Measurements from ENCODE around the gene CMIP.

- no peak for TF ChIP-seq EP300 (IDR thresholded peaks at IDR 0.05; ENCODE audit: low read depth)
- TF ChIP-seq, protein P1, sequence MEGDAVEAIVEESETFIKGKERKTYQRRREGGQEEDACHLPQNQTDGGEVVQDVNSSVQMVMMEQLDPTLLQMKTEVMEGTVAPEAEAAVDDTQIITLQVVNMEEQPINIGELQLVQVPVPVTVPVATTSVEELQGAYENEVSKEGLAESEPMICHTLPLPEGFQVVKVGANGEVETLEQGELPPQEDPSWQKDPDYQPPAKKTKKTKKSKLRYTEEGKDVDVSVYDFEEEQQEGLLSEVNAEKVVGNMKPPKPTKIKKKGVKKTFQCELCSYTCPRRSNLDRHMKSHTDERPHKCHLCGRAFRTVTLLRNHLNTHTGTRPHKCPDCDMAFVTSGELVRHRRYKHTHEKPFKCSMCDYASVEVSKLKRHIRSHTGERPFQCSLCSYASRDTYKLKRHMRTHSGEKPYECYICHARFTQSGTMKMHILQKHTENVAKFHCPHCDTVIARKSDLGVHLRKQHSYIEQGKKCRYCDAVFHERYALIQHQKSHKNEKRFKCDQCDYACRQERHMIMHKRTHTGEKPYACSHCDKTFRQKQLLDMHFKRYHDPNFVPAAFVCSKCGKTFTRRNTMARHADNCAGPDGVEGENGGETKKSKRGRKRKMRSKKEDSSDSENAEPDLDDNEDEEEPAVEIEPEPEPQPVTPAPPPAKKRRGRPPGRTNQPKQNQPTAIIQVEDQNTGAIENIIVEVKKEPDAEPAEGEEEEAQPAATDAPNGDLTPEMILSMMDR (IDR thresholded peaks at IDR 0.05): no peak
- TF ChIP-seq POLR2AphosphoS5 (IDR thresholded peaks at IDR 0.05): no peak
- TF ChIP-seq POLR2A (IDR thresholded peaks at IDR 0.05): no peak
Observed at GRCh38 chr16:81731649-81732048, 287.0 kb downstream of the CMIP start.

Data from transverse colon (tissue), 4 donors.